GM12873 (cell line): ENCODE data around the gene ZSWIM8.

Experiments used
- CTCF ChIP-seq: IDR thresholded peaks from 2 replicates; pipeline ENCODE4 v1.5.1; 2012; ENCODE audit warnings: low read depth, mild to moderate bottlenecking, moderate library complexity, low read length, control low read depth; ENCODE audit not compliant: insufficient read depth; ENCODE audit errors: missing control alignments

The ZSWIM8 gene

GRCh38 chr10:73802276-73802991 lies 17.0 kb downstream of the ZSWIM8 start:
- TF ChIP-seq CTCF = no peak

- TF ChIP-seq CTCF = no peak
Observed at GRCh38 chr10:73803680-73804286, 18.4 kb downstream of the ZSWIM8 start.

GRCh38 chr10:73806176-73806950 lies 21.0 kb downstream of the ZSWIM8 start:
- TF ChIP-seq CTCF = no peak

- TF ChIP-seq CTCF = no peak
Observed at GRCh38 chr10:73807471-73807870, 22.1 kb downstream of the ZSWIM8 start.

GRCh38 chr10:73808021-73808815 lies 22.8 kb downstream of the ZSWIM8 start:
- no peak for TF ChIP-seq CTCF

GRCh38 chr10:73809061-73809818 lies 23.8 kb downstream of the ZSWIM8 start:
- no peak for TF ChIP-seq CTCF
